ENCODE results near the gene CHD9.

CHD9 gene

DNA sequence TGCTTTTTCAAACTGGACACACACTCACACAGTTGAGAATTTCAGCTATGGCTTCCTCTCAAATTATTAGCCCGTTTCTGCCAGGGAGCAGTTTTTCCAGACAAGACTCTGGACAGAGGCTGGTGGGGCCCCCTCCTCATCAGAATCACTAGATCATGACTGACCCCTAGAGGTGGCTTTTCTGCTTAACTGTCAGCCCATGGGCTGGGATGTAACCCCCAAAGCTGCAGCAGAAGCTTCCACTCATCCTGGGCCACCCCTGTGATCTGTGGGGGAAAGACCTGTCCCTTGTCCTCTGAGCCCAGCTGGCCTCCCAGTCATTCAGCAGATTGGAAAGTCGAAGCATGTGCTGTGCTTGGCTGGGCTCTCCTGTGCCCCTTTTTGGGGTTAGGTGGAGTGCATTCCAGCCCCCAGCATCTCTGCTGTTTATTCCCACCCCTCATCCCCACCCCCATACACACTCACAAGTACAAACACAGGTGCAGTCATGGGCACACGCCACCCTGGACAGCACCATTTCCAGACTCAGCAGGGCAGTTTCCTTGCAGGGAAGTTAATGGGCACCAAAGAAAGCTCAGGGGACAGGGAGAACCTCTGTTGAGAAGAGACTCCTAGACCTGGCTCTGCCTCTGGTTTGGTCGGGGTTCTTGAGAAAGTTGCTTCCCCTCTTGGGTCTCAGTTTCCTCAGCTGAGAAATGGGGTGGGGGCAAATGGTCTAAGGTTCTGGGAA is 301.9 kb downstream of the CHD9 start:
- DNase-seq (ENCODE audit: low read depth, low spot score), result no peak

- no peak for DNase-seq (ENCODE audit: low read depth, low spot score)
Measured at GRCh38 chr16:53357208-53357586, 302.4 kb downstream of the CHD9 start.

- no peak for DNase-seq (ENCODE audit: low read depth, low spot score)
Measured at GRCh38 chr16:53357955-53358354, 303.2 kb downstream of the CHD9 start.

GRCh38 chr16:53358884-53359283 is 304.1 kb downstream of the CHD9 start:
- DNase-seq (ENCODE audit: low read depth, low spot score), result no peak

DNA sequence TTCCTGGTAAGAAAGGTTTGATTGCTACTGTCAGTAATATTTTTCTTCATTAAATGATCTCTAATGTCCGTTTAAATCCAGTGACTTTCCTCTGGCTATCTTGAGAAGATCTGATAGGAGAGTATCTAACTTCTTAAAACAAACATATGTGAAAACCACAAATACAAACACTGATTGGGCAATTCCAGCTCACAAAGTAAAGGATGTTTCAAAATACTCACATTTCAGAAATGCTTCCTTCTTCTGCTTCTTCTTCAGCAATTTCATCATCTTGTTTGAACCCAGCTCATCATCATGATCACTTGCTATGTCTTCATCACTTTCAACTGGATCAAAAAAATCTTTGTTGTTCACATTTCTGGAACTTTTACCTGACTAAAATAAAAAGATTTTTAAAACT is 315.1 kb downstream of the CHD9 start:
- DNase-seq (ENCODE audit: low read depth, low spot score), result no peak

- DNase-seq (ENCODE audit: low read depth, low spot score), result no peak
Measured at GRCh38 chr16:53370827-53371226, 316.0 kb downstream of the CHD9 start.

GRCh38 chr16:53372992-53373871 is 318.4 kb downstream of the CHD9 start:
- DNase-seq (ENCODE audit: low read depth, low spot score), result peak; percentile 43

DNA sequence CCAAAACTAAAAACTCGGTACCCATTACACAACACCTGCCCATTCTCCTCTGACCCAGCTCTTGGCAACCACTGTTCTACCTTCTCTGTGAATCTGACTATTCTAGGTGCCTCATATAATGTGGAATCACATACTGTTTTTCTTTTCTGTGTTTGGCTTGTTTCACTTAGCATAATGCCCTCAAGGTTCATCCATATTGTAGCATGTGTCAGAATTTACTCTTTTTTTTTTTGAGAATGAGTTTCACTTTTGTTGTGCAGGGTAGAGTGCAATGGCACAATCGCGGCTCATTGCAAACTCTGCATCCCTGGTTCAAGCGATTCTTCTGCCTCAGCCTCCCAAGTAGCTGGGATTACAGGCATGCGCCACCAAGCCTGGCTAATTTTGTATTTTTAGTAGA is 320.0 kb downstream of the CHD9 start:
- no peak for DNase-seq (ENCODE audit: low read depth, low spot score)

- no peak for DNase-seq (ENCODE audit: low read depth, low spot score)
Measured at GRCh38 chr16:53378138-53378537, 323.3 kb downstream of the CHD9 start.

Data from activated CD4-positive, CD25-positive, alpha-beta regulatory T cell treated with anti-CD3 and anti-CD28 coated beads, Interleukin-2, amount 50 U/mL, for 16 hours (primary cell).